ENCODE results near the gene TIMD4. TPM values are rescaled to one million over a fixed set of nuclear protein-coding genes. Genes with fewer than 3 reads are reported as not detected.

TIMD4 gene
- total RNA-seq (2011; cell fraction: chromatin; rRNA removed; ENCODE audit: low replicate concordance) = not detected in 2 replicates
- total RNA-seq (2011; cell fraction: nucleolus; rRNA removed) = not detected in 2 replicates
- not detected in 2 replicates for total RNA-seq (2011; cell fraction: nucleoplasm; rRNA removed)
- not detected in 2 replicates for total RNA-seq (2014; rRNA removed)
- total RNA-seq (2014; rRNA removed; fragmentation: Illumina TruSeq; extraction: Trizol) = not detected in 2 replicates
- not detected in 2 replicates for total RNA-seq (2015; rRNA removed; fragmentation: Illumina TruSeq; extraction: Trizol)
- not detected in 2 replicates for total RNA-seq (2021)
- polyA plus RNA-seq (2011; rRNA removed) = not detected in 2 replicates
- polyA plus RNA-seq (2011; cell fraction: cytosol; rRNA removed) = 0.04 TPM in 1 of 2 replicates, not detected in the other
- polyA plus RNA-seq (2011; cell fraction: nucleus; rRNA removed) = not detected in 2 replicates
- not detected in 2 replicates for polyA plus RNA-seq (2012)
- polyA plus RNA-seq (2014; fragmentation: Illumina TruSeq; extraction: Trizol) = not detected in 2 replicates
- polyA plus RNA-seq (2014; fragmentation: Nextera tagmentation; extraction: Ambion mirVana) = not detected
- not detected in 2 replicates for polyA plus RNA-seq (2014; rRNA removed)
- polyA minus RNA-seq (2011; rRNA and poly(A)+ RNA removed) = not detected in 2 replicates
- not detected in 2 replicates for polyA minus RNA-seq (2011; cell fraction: cytosol; rRNA and poly(A)+ RNA removed)
- not detected in 2 replicates for polyA minus RNA-seq (2011; cell fraction: nucleus; rRNA and poly(A)+ RNA removed)
- percentile 2 among the genes with signal in this experiment for Bru-seq, nascent RNA
- BruChase-seq, experiment 1, labeled RNA remaining after a 2-hour chase = not detected
- not detected for BruChase-seq, experiment 2, labeled RNA remaining after a 6-hour chase
- long read RNA-seq, experiment 1 = 0 reads
- long read RNA-seq, experiment 2 = 0 reads
- long read RNA-seq, experiment 3 = 0 reads

GRCh38 chr5:156963125-156963524, at the start of gene TIMD4:
TIMD4 (minus strand) TSS chr5:156963226; CDS start chr5:156963198, 28 bp downstream.
- H3K4me2 ChIP-seq (ENCODE audit: insufficient read depth, low read length) = no peak within 1 kb of the TSS
- FAIRE-seq (no peak), DNase-seq (ENCODE audit: extremely low read depth in 1 of 4, low spot score in 3 of 4) (no peak), ATAC-seq (no peak)
- H3K4me1 ChIP-seq (replicated peaks in 1 of 2; ENCODE audit: control insufficient read depth in 2 of 2, insufficient read depth in 2 of 2, low read length in 2 of 2) = no peaks in the 10 kb centered on the region
- intact Hi-C loops (cut with micrococcal nuclease) = no loop called here
- no peaks in the 10 kb centered on the region for H3K36me3 ChIP-seq (ENCODE audit: control insufficient read depth, insufficient read depth, low read length)
- in situ Hi-C loops (cut with MboI) = no loop called here
- H3K27ac ChIP-seq (ENCODE audit: extremely low read depth, low read depth, low read length) = no peak within 1 kb of the TSS
- no peaks in the 10 kb centered on the region for H3K79me2 ChIP-seq (ENCODE audit: control insufficient read depth, insufficient read depth, low read length)
- TF ChIP-seq SNRNP70 (optimal IDR thresholded peaks at IDR 0.05; ENCODE audit: low read depth, low read length) (no peak), ZNF280B (CRISPR knock-in tag; IDR thresholded peaks at IDR 0.05) (no peak), ZNF780A (CRISPR knock-in tag; IDR thresholded peaks at IDR 0.05) (no peak), ZFP30 (CRISPR knock-in tag; IDR thresholded peaks at IDR 0.05; ENCODE audit: borderline replicate concordance) (no peak), MXI1 (IDR thresholded peaks at IDR 0.05; ENCODE audit: low read depth, low read length) (no peak)
- no peaks in the 10 kb centered on the region for H4K20me1 ChIP-seq (replicated peaks; ENCODE audit: control insufficient read depth, insufficient read depth, low read length)
- H3K9me3 ChIP-seq (replicated peaks; ENCODE audit: control insufficient read depth, insufficient read depth, low read depth, low read length) = no peaks in the 10 kb centered on the region
- POLR2A ChIA-PET = no interaction called here
- CTCF ChIA-PET (ENCODE audit: low intra/inter-chr PET ratio) = no interaction called here
- no peak within 1 kb of the TSS for H3K4me3 ChIP-seq
- BruUV-seq (replicated peaks) = no TSS peak
- no peaks in the 10 kb centered on the region for H3K27me3 ChIP-seq (ENCODE audit: control insufficient read depth in 2 of 2, insufficient read depth in 2 of 2, low read length in 2 of 2)
- H2AFZ ChIP-seq (ENCODE audit: low read depth, low read length) = no peak within 1 kb of the TSS
- no peaks in the 10 kb centered on the region for H3K9me1 ChIP-seq (ENCODE audit: control insufficient read depth, insufficient read depth, low read length)
- no peak within 1 kb of the TSS for H3K9ac ChIP-seq (ENCODE audit: insufficient read depth in 1 of 2, low read depth in 2 of 2, low read length in 2 of 2)
- 0% methylated on average over 4 of the region's 4 CpGs for WGBS (ENCODE audit: insufficient coverage, low coverage, missing lambda C conversion rate)
